HepG2 (cell line): Measurements from ENCODE around the gene TRAK1. TPM values are rescaled to one million over a fixed set of nuclear protein-coding genes. Genes with fewer than 3 reads are reported as not detected.

ENCODE experiments used
- ATAC-seq: fragments of 200-7000 bp; cut with Tn5 transposase; 3 replicates; pipeline ENCODE4 v1.9.1; 2020; ENCODE audit warnings: mild to moderate bottlenecking, moderate library complexity
- BruUV-seq: library from RNA; stranded (reverse); fragments of 400-500 nt; replicated peaks from 2 replicates; lab custom pipeline; 2021; lab: Mats Ljungman, UMichigan
- CTCF ChIA-PET: fragments of 300-600 bp; formaldehyde crosslinking; extraction: SDS; loops from one replicate; lab custom pipeline; 2021; ENCODE audit warnings: low total read pairs, inconsistent platforms, low intra/inter-chr PET ratio; lab: Yijun Ruan, JAX
- POLR2A ChIA-PET: fragments of 350-600 bp; sonication (Branson Sonifier 250); formaldehyde crosslinking; loops from one replicate; lab custom pipeline; 2020; ENCODE audit warnings: antibody characterized with exemption, inconsistent platforms; lab: Yijun Ruan, JAX
- DNase-seq: peaks from one replicate; pipeline ENCODE4 v3.0.0-alpha.2; 2015; ENCODE audit warnings: low spot score
- FAIRE-seq: peaks from 3 replicates; lab custom pipeline; 2011; peaks lifted over from hg19 to GRCh38; lab: Jason Lieb, UNC
- H2AFZ ChIP-seq: one replicate; pipeline ENCODE4 v1.6.1; 2011; ENCODE audit warnings: low read length, inconsistent platforms
- H3K27ac ChIP-seq: fragments of 300-600 bp; 3 replicates; pipeline ENCODE4 v1.8.0; 2011; ENCODE audit warnings: mixed run types, mild to moderate bottlenecking, mixed read lengths, low read length, inconsistent platforms; ENCODE audit not compliant: insufficient read depth; ENCODE audit errors: extremely low read length
- H3K27me3 ChIP-seq, 2 experiments: fragments of 200-600 bp in 1 of 2; 2 replicates in 1 of 2; 3 replicates in 1 of 2; pipeline versions ENCODE4 v1.6.0 to v1.8.0; 2011; ENCODE audit warnings: low read length in 2 of 2, mild to moderate bottlenecking in 2 of 2, moderate library complexity in 2 of 2, inconsistent platforms in 1 of 2; ENCODE audit not compliant: insufficient read depth in 2 of 2, control insufficient read depth in 1 of 2
- H3K36me3 ChIP-seq, 2 experiments: fragments of 200-600 bp in 1 of 2; replicated peaks in 1 of 2; 2 replicates in 1 of 2; 3 replicates in 1 of 2; pipeline versions ENCODE4 v1.5.1 to v1.8.0; 2011; ENCODE audit warnings: low read length in 2 of 2, inconsistent platforms in 1 of 2; ENCODE audit not compliant: insufficient read depth in 2 of 2, control insufficient read depth in 1 of 2
- H3K4me1 ChIP-seq: 2 replicates; pipeline ENCODE4 v1.5.1; 2012; ENCODE audit warnings: low read length, inconsistent platforms; ENCODE audit not compliant: insufficient read depth
- H3K4me2 ChIP-seq: 2 replicates; pipeline ENCODE4 v1.6.0; 2011; ENCODE audit warnings: low read depth, low read length, inconsistent platforms
- H3K4me3 ChIP-seq, 3 experiments: fragments of 200-600 bp in 1 of 3; sonication (generic), shearing (Covaris generic) in 1 of 3; replicated peaks in 1 of 3; 2 replicates each; pipeline ENCODE4 v1.5.1; 2011 to 2016; ENCODE audit warnings: low read length in 3 of 3, inconsistent platforms in 2 of 3, low read depth in 2 of 3, mild to moderate bottlenecking in 2 of 3, control low read depth in 1 of 3, mixed read lengths in 1 of 3; ENCODE audit not compliant: insufficient read depth in 1 of 3
- H3K79me2 ChIP-seq: one replicate; pipeline ENCODE4 v1.6.1; 2011; ENCODE audit warnings: low read length, inconsistent platforms; ENCODE audit not compliant: insufficient read depth
- H3K9ac ChIP-seq: 2 replicates; pipeline ENCODE4 v1.6.0; 2011; ENCODE audit warnings: mild to moderate bottlenecking, low read depth, low read length, inconsistent platforms; ENCODE audit not compliant: insufficient read depth
- H3K9me3 ChIP-seq: 2 replicates; pipeline ENCODE4 v1.5.1; 2012; ENCODE audit warnings: mild to moderate bottlenecking, low read length
- H4K20me1 ChIP-seq: 2 replicates; pipeline ENCODE4 v1.6.0; 2011; ENCODE audit warnings: inconsistent platforms, mild to moderate bottlenecking, low read length, moderate library complexity; ENCODE audit not compliant: insufficient read depth
- DNMT3B ChIP-seq: conservative IDR thresholded peaks from 2 replicates; pipeline ENCODE4 v1.6.1; 2016; ENCODE audit warnings: missing biosample characterization, control low read depth
- HCFC1 ChIP-seq: fragments of 150-350 bp; IDR thresholded peaks from 2 replicates; pipeline ENCODE4 v1.6.1; 2014; ENCODE audit warnings: low read depth, low read length
- HNRNPLL ChIP-seq: fragments of 200-400 bp; formaldehyde crosslinking; IDR thresholded peaks from 2 replicates; pipeline ENCODE4 v1.6.1; 2017; ENCODE audit warnings: mild to moderate bottlenecking, low read depth, low read length; ENCODE audit not compliant: poor library complexity, severe bottlenecking
- HOXD1 ChIP-seq: sonication (generic); formaldehyde crosslinking; IDR thresholded peaks from 2 replicates; pipeline ENCODE4 v1.5.0; 2020; ENCODE audit warnings: missing genetic modification reagents
- KLF11 ChIP-seq: IDR thresholded peaks from 2 replicates; pipeline ENCODE4 v1.6.1; 2016; ENCODE audit warnings: missing compliant biosample characterization
- KLF6 ChIP-seq: IDR thresholded peaks from 2 replicates; pipeline ENCODE4 v1.8.0; 2016; ENCODE audit warnings: missing biosample characterization, missing genetic modification reagents
- MTA1 ChIP-seq: sonication (generic); formaldehyde crosslinking; IDR thresholded peaks from 2 replicates; pipeline ENCODE4 v1.4.0; 2020; ENCODE audit warnings: missing genetic modification reagents, mild to moderate bottlenecking, borderline replicate concordance
- NFKB2 ChIP-seq: sonication (generic); formaldehyde crosslinking; IDR thresholded peaks from 2 replicates; pipeline ENCODE4 v1.4.0; 2020; ENCODE audit warnings: missing genetic modification reagents, borderline replicate concordance
- RFX1 ChIP-seq: fragments of 450-650 bp; IDR thresholded peaks from 2 replicates; pipeline ENCODE4 v1.6.1; 2017
- SALL1 ChIP-seq: sonication (generic); formaldehyde crosslinking; IDR thresholded peaks from 2 replicates; pipeline ENCODE4 v1.8.0; 2022; ENCODE audit warnings: mild to moderate bottlenecking, missing genetic modification reagents
- SETDB1 ChIP-seq: sonication (generic); formaldehyde crosslinking; IDR thresholded peaks from 2 replicates; pipeline ENCODE4 v1.5.1; 2020; ENCODE audit warnings: missing genetic modification reagents, mild to moderate bottlenecking, borderline replicate concordance
- SOX6 ChIP-seq, 2 experiments: fragments of 450-650 bp in 1 of 2; sonication (generic) in 1 of 2; formaldehyde crosslinking in 1 of 2; IDR thresholded peaks; 2 replicates each; pipeline versions ENCODE4 v1.4.0 to v1.6.1; 2017 to 2020; ENCODE audit warnings: antibody characterized with exemption in 1 of 2, mild to moderate bottlenecking in 1 of 2, missing genetic modification reagents in 1 of 2
- SRF ChIP-seq: IDR thresholded peaks from 2 replicates; pipeline ENCODE4 v1.6.1; 2011; ENCODE audit warnings: mild to moderate bottlenecking, low read depth, low read length, moderate library complexity
- ZIK1 ChIP-seq: sonication (generic); formaldehyde crosslinking; IDR thresholded peaks from 2 replicates; pipeline ENCODE4 v1.5.0; 2020; ENCODE audit warnings: mild to moderate bottlenecking, low read depth, missing genetic modification reagents, borderline replicate concordance
- ZNF335 ChIP-seq: sonication (generic); formaldehyde crosslinking; IDR thresholded peaks from 2 replicates; pipeline ENCODE4 v1.4.0; 2020; ENCODE audit warnings: missing genetic modification reagents
- ZNF749 ChIP-seq: sonication (generic); formaldehyde crosslinking; IDR thresholded peaks from 2 replicates; pipeline ENCODE4 v1.8.0; 2022; ENCODE audit warnings: mild to moderate bottlenecking, missing genetic modification reagents, moderate library complexity, borderline replicate concordance
- WGBS: methylation state at CpG from one replicate; pipeline ENCODE4 v1.1.6; 2017; ENCODE audit warnings: low lambda C conversion rate; 5-methylcytosine and 5-hydroxymethylcytosine counted together
- in situ Hi-C: cut with HindIII; loops from 2 replicates; pipeline ENCODE4 v1.10.0; 2017; ENCODE audit warnings: low pct_unique_long_range_greater_than_20kb; ENCODE audit not compliant: extremely low pct_ligation_motif_present
- intact Hi-C: fragments of 100-400 bp; cut with micrococcal nuclease; formaldehyde crosslinking; loops from one replicate; pipeline ENCODE4 v1.10.0; 2022; ENCODE audit not compliant: unreplicated experiment
- polyA plus RNA-seq, 8 experiments: library from polyadenylated mRNA; depleted of rRNA in 3 of 8; stranded (reverse) in 7 of 8; unstranded in 1 of 8; fragments of >200 nt; fragmentation: Illumina TruSeq in 4 of 8; extraction: Trizol in 4 of 8; gene quantifications; 2 replicates each; pipeline versions ENCODE4 v1.2.1 to v1.2.3, GENCODE V29; 2011 to 2016; ENCODE audit warnings: low read depth in 4 of 8, missing spikeins in 1 of 8, mixed read lengths in 1 of 8; ENCODE audit not compliant: insufficient read depth in 1 of 8
- total RNA-seq, 5 experiments: library from RNA; depleted of rRNA; stranded (reverse); fragments of >200 nt; fragmentation: Illumina TruSeq; extraction: Trizol; gene quantifications; 2 replicates each; pipeline ENCODE4 v1.2.3, GENCODE V29; 2016; ENCODE audit warnings: low read depth in 1 of 5
- TF ChIP-seq, protein P1 (sequence below): sonication (generic); formaldehyde crosslinking; IDR thresholded peaks from 2 replicates; pipeline ENCODE4 v1.5.1; 2020; ENCODE audit warnings: mild to moderate bottlenecking, missing genetic modification reagents, borderline replicate concordance

Gene TRAK1
- total and polyA plus RNA-seq, 2 of the 13 experiments (the other 11 are each of a cell fraction or from before 2014, with no cell fraction given), result 20.5 to 46.6 TPM

DNA sequence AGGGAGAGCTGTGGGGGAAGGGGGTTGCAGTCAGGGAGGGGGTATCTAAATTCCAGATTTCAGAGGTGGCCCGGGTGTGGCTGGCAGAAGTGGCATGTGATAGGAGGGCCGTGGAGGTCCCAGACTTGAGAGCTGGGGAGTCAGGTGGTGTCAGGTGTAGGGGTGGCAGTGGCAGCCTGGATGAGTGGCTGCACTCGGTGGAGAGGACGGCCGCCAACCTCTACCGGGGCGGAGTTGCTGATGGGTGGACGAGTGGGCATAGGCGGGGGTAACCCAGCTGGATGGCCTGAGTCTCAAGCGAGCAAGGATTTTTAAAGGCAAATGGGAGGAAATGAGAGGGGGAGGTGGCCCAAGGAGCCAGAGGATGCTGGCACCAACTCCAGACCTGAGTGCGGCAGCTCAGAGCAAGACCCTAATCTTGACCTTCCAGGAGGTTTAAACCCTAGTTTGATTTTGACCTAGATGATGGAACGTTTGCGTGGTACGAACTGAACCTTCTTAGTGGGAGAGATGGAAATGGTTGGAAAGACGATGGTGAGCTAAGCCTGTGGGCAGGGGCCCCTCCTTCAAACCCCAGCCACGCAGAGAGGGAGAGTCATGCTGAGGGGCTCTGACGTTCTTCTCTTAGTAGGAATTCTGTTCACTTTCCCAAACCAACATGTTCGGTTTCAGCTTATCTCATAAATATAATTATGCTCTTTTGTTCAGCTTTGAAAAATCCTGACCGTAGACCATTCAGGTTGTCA, 8.0 kb downstream of the TRAK1 start:
- H2AFZ ChIP-seq, result no peak overlapping the region
- in situ Hi-C loops, result loop anchor here (5.0 kb wide), 1 partner anchor 207 kb away; no protein-coding TSS in a partner anchor
- H3K27ac ChIP-seq, result no peak overlapping the region
- FAIRE-seq, result no peak
- POLR2A ChIA-PET, result interaction anchor here (1.0 kb wide), 1 partner anchor 67 kb away, joined by 3 read pairs; no protein-coding TSS in a partner anchor
- no peaks in the 10 kb centered on the region for H3K79me2 ChIP-seq
- WGBS, result 92% methylated on average over 19 of the region's 19 CpGs
- no peak overlapping the region for H3K4me2 ChIP-seq
- no TSS peak for BruUV-seq
- H3K9me3 ChIP-seq, result no peaks in the 10 kb centered on the region
- no peaks in the 10 kb centered on the region for H3K27me3 ChIP-seq
- peaks cover 29% of the 10 kb centered on the region for H3K4me1 ChIP-seq
- no peak overlapping the region for H3K4me3 ChIP-seq
- intact Hi-C loops, result loop anchor here (1.0 to 5.0 kb wide), 3 partner anchors 84 to 138 kb away; no protein-coding TSS in a partner anchor
- peaks cover 4 to 9% of the 10 kb centered on the region in 2 experiments; a peak in 4 of 5 replicates for H3K36me3 ChIP-seq
- no peaks in the 10 kb centered on the region for H4K20me1 ChIP-seq
- H3K9ac ChIP-seq, result no peak overlapping the region
- no peak for TF ChIP-seq KLF11 (CRISPR knock-in tag)
- 0 out of 2 replicates have a peak, but pooled peaks have one; percentile 20 for TF ChIP-seq ZIK1
- no peak for TF ChIP-seq SRF
- no peak for TF ChIP-seq ZNF749 (CRISPR knock-in tag)
- no peak for TF ChIP-seq SOX6 (IDR thresholded peaks at IDR 0.05)
- TF ChIP-seq SOX6 (CRISPR knock-in tag; IDR thresholded peaks at IDR 0.05), result 0 out of 2 replicates have a peak, but pooled peaks have one; percentile 4
- TF ChIP-seq HCFC1, result no peak
- TF ChIP-seq, all 625 proteins: peak for 2
- ATAC-seq (no peak), DNase-seq (no peak)
- CTCF ChIA-PET, result interaction anchor here (1.1 to 2.9 kb wide), 5 partner anchors 85 to 205 kb away, joined by 3 to 24 read pairs (median 4); no protein-coding TSS in a partner anchor

DNA sequence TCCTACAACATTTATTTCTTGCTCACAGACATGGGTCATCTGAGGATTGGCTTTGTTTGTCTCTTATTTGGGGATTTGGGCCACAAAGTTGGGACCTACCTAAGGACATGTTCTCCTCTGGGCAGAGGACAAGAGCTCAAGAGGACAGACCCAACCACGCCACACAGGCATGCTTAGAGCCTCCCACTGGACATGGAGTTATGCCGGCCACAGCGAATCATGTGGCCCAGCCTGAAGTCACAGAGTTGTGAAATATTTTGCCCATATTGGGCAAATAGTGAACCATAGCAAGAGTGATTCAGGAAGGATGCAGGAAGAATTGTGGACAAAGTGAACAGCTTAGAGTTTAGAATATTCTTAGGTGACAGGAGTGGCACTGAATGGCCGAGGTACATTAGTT, 9.9 kb downstream of the TRAK1 start:
- no TSS peak for BruUV-seq
- intact Hi-C loops, result no loop called here
- WGBS, result 85% methylated on average over 4 of the region's 4 CpGs
- DNase-seq (peak; percentile 51), ATAC-seq (peak; percentile 39), FAIRE-seq (no peak)
- Histone ChIP-seq H4K20me1 (no peaks in the 10 kb centered on the region), H3K27me3 (no peaks in the 10 kb centered on the region), H3K4me2 (no peak overlapping the region), H2AFZ (no peak overlapping the region), H3K27ac (peak overlapping the region; percentile 3), H3K36me3 (peaks cover 2 to 3% of the 10 kb centered on the region in 2 experiments; a peak in 4 of 5 replicates), H3K9me3 (no peaks in the 10 kb centered on the region), H3K4me1 (peaks cover 29% of the 10 kb centered on the region), H3K79me2 (no peaks in the 10 kb centered on the region), H3K4me3 (no peak overlapping the region), H3K9ac (no peak overlapping the region)
- ChIA-PET POLR2A (interaction anchor here (0.5 to 1.9 kb wide), 3 partner anchors 29 to 409 kb away, joined by 4 to 7 read pairs (median 4); no protein-coding TSS in a partner anchor), CTCF (no interaction called here)
- in situ Hi-C loops, result loop anchor here (25.0 kb wide), 1 partner anchor 336 kb away; no protein-coding TSS in a partner anchor
- TF ChIP-seq SALL1 (CRISPR knock-in tag) (no peak), KLF6 (CRISPR knock-in tag) (no peak), NFKB2 (CRISPR knock-in tag) (no peak), ZNF335 (CRISPR knock-in tag) (no peak), SETDB1 (CRISPR knock-in tag) (no peak), HOXD1 (CRISPR knock-in tag) (no peak), MTA1 (CRISPR knock-in tag) (no peak), HNRNPLL (no peak), DNMT3B (0 out of 2 replicates have a peak, but pooled peaks have one; percentile 47), RFX1 (no peak)
- TF ChIP-seq, protein P1, sequence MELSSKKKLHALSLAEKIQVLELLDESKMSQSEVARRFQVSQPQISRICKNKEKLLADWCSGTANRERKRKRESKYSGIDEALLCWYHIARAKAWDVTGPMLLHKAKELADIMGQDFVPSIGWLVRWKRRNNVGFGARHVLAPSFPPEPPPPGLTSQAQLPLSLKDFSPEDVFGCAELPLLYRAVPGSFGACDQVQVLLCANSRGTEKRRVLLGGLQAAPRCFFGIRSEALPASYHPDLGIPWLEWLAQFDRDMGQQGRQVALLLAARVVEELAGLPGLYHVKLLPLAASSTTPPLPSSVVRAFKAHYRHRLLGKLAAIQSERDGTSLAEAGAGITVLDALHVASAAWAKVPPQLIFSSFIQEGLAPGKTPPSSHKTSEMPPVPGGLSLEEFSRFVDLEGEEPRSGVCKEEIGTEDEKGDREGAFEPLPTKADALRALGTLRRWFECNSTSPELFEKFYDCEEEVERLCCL (CRISPR knock-in tag), result no peak
